HUDEP-2 (cell line): ENCODE measurements around the gene LIM2.
"Not testable (repeated sequence)": the region's sequence is repeated elsewhere in the genome, so short reads cannot be mapped to it uniquely, and the experiment has no call there.

Experiments used
- DNase-seq, 76 experiments: peaks; one replicate each; lab custom pipeline; 2025; ENCODE audit not compliant: unreplicated experiment in 76 of 76; lab: John Stamatoyannopoulos, UW

The LIM2 gene

GRCh38 chr19:51397453-51397852, 9.7 kb upstream of the LIM2 start:
- not testable (repeated sequence) for DNase-seq

- no peak for DNase-seq
These were observed 8.4 kb upstream of the LIM2 start for GRCh38 chr19:51396175-51396574.

GRCh38 chr19:51394050-51394836, 6.5 kb upstream of the LIM2 start:
- DNase-seq, result peak in 75 of 76 experiments; percentile 84 to 100 (median 99)

GRCh38 chr19:51392701-51393100, 4.9 kb upstream of the LIM2 start:
- no peak for DNase-seq

- DNase-seq, result no peak
These were observed 3.4 kb upstream of the LIM2 start for GRCh38 chr19:51391073-51391611.

- DNase-seq, result no peak
These were observed 1.4 kb upstream of the LIM2 start for GRCh38 chr19:51389143-51389542.

- DNase-seq, result no peak
These were observed 773 bp downstream of the LIM2 start for GRCh38 chr19:51386882-51387520.

- no peak for DNase-seq
These were observed 5.8 kb downstream of the LIM2 start for GRCh38 chr19:51382004-51382403.

GRCh38 chr19:51380379-51380778, 7.4 kb downstream of the LIM2 start:
- no peak for DNase-seq

- DNase-seq, result no peak
These were observed 10.4 kb downstream of the LIM2 start for GRCh38 chr19:51377422-51377821.

- DNase-seq, result no peak
These were observed 12.1 kb downstream of the LIM2 start for GRCh38 chr19:51375504-51376221.

- no peak for DNase-seq
These were observed 14.9 kb downstream of the LIM2 start, which contains the start of gene NKG7 for GRCh38 chr19:51372649-51373504. Gene NKG7 (minus strand): TSS chr19:51372654. CDS start chr19:51372535, 119 bp downstream.

- DNase-seq, result no peak
These were observed 15.6 kb downstream of the LIM2 start for GRCh38 chr19:51372021-51372648.

- no peak for DNase-seq
These were observed 16.5 kb downstream of the LIM2 start for GRCh38 chr19:51371186-51371690.

- no peak for DNase-seq
These were observed 17.5 kb downstream of the LIM2 start for GRCh38 chr19:51370230-51370629.

GRCh38 chr19:51368366-51369282, 19.1 kb downstream of the LIM2 start, which contains the start of gene CLDND2:
Gene CLDND2 (minus strand): TSS chr19:51369003. CDS start chr19:51368577, 426 bp downstream.
- no peak for DNase-seq

- DNase-seq, result peak; percentile 68 to 100 (median 99)
These were observed 20.0 kb downstream of the LIM2 start for GRCh38 chr19:51367565-51368365.

GRCh38 chr19:51367255-51367564, 20.6 kb downstream of the LIM2 start:
- peak in 3 of 76 experiments; percentile 60 to 92 (median 70) for DNase-seq
